ENCODE data around the gene PBX1. TPM values are rescaled to one million over a fixed set of nuclear protein-coding genes. Genes with fewer than 3 reads are reported as not detected.

The PBX1 gene
- polyA plus RNA-seq, 3 donors = 0.07 TPM; not detected in 2

GRCh38 chr1:164742745-164743144 lies 183.8 kb downstream of the PBX1 start:
- Mint-ChIP-seq H3K4me1 (no peaks in the 10 kb centered on the region), H3K36me3 (no peaks in the 10 kb centered on the region), H3K27ac (no peak overlapping the region), H3K9me3 (peaks cover 0 to 2% (median 0%) of the 10 kb centered on the region in 7 donors), H3K27me3 (ENCODE audit: low read depth in 3 of 3) (peaks cover 4 to 5% (median 4%) of the 10 kb centered on the region in 3 donors), H3K4me3 (no peak overlapping the region)
- DNase-seq = no peak
- peaks cover 0 to 2% of the 10 kb centered on the region in 2 donors for H3K27me3 ChIP-seq (ENCODE audit: control insufficient read depth in 2 of 2, insufficient read depth in 2 of 2, low read length in 2 of 2)
- H4K20me1 ChIP-seq (ENCODE audit: insufficient read depth, low read length) = no peaks in the 10 kb centered on the region
- H3K9ac ChIP-seq (ENCODE audit: insufficient read depth, low read length, poor library complexity, severe bottlenecking) = no peak overlapping the region
- no peak overlapping the region for H2AFZ ChIP-seq (ENCODE audit: insufficient read depth, low read depth, low read length, poor library complexity, severe bottlenecking)
- H3K79me2 ChIP-seq (ENCODE audit: insufficient read depth, low read length) = no peaks in the 10 kb centered on the region
- no peaks in the 10 kb centered on the region for H3K36me3 ChIP-seq (replicated peaks in 1 of 2; ENCODE audit: control insufficient read depth in 1 of 2, insufficient read depth in 2 of 2, low read length in 2 of 2)
- WGBS (ENCODE audit: insufficient coverage) = 92% methylated on average over 2 of the region's 3 CpGs
- no peak overlapping the region for H3K4me2 ChIP-seq (replicated peaks; ENCODE audit: extremely low read depth, low read length, poor library complexity, severe bottlenecking)
- H3K4me1 ChIP-seq (ENCODE audit: control insufficient read depth in 1 of 2, insufficient read depth in 2 of 2, low read length in 2 of 2) = no peaks in the 10 kb centered on the region
- TF ChIP-seq CTCF (IDR thresholded peaks at IDR 0.05) = no peak
- intact Hi-C loops (cut with micrococcal nuclease) = no loop called here
- H3K27ac ChIP-seq (ENCODE audit: low read depth in 1 of 2, low read length in 2 of 2) = no peak overlapping the region
- H3K9me3 ChIP-seq (replicated peaks in 1 of 2; ENCODE audit: control insufficient read depth in 1 of 2, insufficient read depth in 1 of 2, low read length in 2 of 2) = no peaks in the 10 kb centered on the region
- no peak overlapping the region for H3K4me3 ChIP-seq (replicated peaks in 1 of 3; ENCODE audit: low read depth in 2 of 3, low read length in 3 of 3)

GRCh38 chr1:164743976-164744375 lies 185.0 kb downstream of the PBX1 start:
- H3K4me2 ChIP-seq (replicated peaks; ENCODE audit: extremely low read depth, low read length, poor library complexity, severe bottlenecking) = no peak overlapping the region
- no peaks in the 10 kb centered on the region for H3K4me1 ChIP-seq (ENCODE audit: control insufficient read depth in 1 of 2, insufficient read depth in 2 of 2, low read length in 2 of 2)
- H3K4me3 ChIP-seq (replicated peaks in 1 of 3; ENCODE audit: low read depth in 2 of 3, low read length in 3 of 3) = no peak overlapping the region
- no peak overlapping the region for H3K27ac ChIP-seq (ENCODE audit: low read depth in 1 of 2, low read length in 2 of 2)
- H3K27me3 Mint-ChIP-seq (ENCODE audit: low read depth in 3 of 3) = peaks cover 4 to 8% (median 4%) of the 10 kb centered on the region in 3 donors
- H3K27ac Mint-ChIP-seq = no peak overlapping the region
- no peak overlapping the region for H3K9ac ChIP-seq (ENCODE audit: insufficient read depth, low read length, poor library complexity, severe bottlenecking)
- no CpG with 5 or more reads among the region's 2 CpGs for WGBS (ENCODE audit: insufficient coverage)
- H3K9me3 Mint-ChIP-seq = peaks cover 0 to 2% (median 0%) of the 10 kb centered on the region in 7 donors
- H3K9me3 ChIP-seq (replicated peaks in 1 of 2; ENCODE audit: control insufficient read depth in 1 of 2, insufficient read depth in 1 of 2, low read length in 2 of 2) = no peaks in the 10 kb centered on the region
- H3K27me3 ChIP-seq (ENCODE audit: control insufficient read depth in 2 of 2, insufficient read depth in 2 of 2, low read length in 2 of 2) = peaks cover 0 to 2% of the 10 kb centered on the region in 2 donors
- H3K4me3 Mint-ChIP-seq = no peak overlapping the region
- DNase-seq = no peak
- no peaks in the 10 kb centered on the region for H4K20me1 ChIP-seq (ENCODE audit: insufficient read depth, low read length)
- intact Hi-C loops (cut with micrococcal nuclease) = no loop called here
- no peak overlapping the region for H2AFZ ChIP-seq (ENCODE audit: insufficient read depth, low read depth, low read length, poor library complexity, severe bottlenecking)
- no peaks in the 10 kb centered on the region for H3K79me2 ChIP-seq (ENCODE audit: insufficient read depth, low read length)
- H3K36me3 Mint-ChIP-seq = no peaks in the 10 kb centered on the region
- no peak for TF ChIP-seq CTCF (IDR thresholded peaks at IDR 0.05)
- no peaks in the 10 kb centered on the region for H3K4me1 Mint-ChIP-seq
- H3K36me3 ChIP-seq (replicated peaks in 1 of 2; ENCODE audit: control insufficient read depth in 1 of 2, insufficient read depth in 2 of 2, low read length in 2 of 2) = no peaks in the 10 kb centered on the region

Data from CD14-positive monocyte (primary cell).